ENCODE results near the gene NRXN3.

Gene NRXN3

DNA sequence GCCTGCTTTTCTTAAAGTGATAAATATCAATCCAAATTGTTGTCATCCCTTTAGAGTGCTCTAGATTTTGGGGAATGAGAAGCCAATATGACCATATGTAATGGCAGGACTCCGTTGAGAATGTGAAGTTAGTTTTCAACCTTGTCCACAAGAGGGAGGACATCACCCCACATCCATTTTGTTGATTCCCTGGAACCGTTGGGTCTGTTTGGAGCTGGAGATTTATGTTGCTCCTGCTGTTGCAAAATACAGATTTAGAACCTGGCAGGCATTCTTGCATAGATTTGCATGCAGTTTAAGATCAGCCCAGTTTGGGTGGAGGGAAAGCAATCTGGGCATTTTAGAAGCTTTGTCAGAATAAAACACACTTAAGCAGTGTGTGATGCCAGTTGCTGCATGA lies 620.1 kb downstream of the NRXN3 start:
- no peaks in the 10 kb centered on the region for H3K9me3 ChIP-seq (ENCODE audit: control insufficient read depth, low read length)
- no peak overlapping the region for H3K9ac ChIP-seq (ENCODE audit: low read length)
- no peak overlapping the region for H3K4me3 ChIP-seq (ENCODE audit: low read length)
- H3K4me1 ChIP-seq (ENCODE audit: control insufficient read depth, insufficient read depth, low read length), result no peaks in the 10 kb centered on the region
- H3K27me3 ChIP-seq (ENCODE audit: control insufficient read depth, insufficient read depth, low read length), result no peaks in the 10 kb centered on the region
- H3K36me3 ChIP-seq (ENCODE audit: control insufficient read depth, insufficient read depth, low read length), result no peaks in the 10 kb centered on the region

DNA sequence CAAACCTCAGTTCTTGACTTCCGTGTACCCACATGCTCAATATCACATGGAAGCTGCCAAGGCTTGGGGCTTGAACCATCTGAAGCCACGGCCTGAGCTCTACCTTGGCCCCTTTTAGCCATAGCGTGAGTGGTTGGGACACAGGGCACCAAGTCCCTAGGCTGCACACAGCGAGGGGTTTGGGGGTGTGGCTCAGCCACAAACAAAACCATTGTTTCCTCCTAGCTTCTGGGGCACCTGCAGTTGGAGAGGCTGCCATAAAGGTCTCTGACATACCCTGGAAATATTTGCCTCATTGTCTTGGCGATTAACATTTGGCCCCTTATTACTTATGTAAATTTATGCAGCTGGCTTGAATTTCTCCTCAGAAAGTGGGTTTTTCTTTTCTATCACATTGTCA lies 628.6 kb downstream of the NRXN3 start:
- no peaks in the 10 kb centered on the region for H3K4me1 ChIP-seq (ENCODE audit: control insufficient read depth, insufficient read depth, low read length)

DNA sequence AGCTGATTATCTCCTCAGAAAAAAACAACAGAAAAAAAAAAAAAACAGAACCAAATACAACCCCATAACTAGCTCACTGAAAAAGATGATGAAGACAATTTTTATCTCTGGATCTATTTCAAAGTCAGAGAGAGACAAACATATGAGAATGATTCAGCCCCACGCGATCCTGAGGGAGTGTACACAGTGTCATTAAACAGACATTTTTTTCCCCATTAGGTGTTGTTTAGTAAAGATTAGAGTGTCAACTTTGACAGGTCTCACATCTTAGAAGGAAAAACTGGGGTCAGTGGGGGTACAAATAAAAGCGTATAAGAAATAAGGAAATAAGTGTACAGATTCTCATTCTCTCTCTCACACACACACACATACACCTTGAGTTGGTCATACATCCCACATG lies 635.4 kb downstream of the NRXN3 start:
- H3K27me3 ChIP-seq (ENCODE audit: control insufficient read depth, insufficient read depth, low read length), result no peaks in the 10 kb centered on the region
- no peaks in the 10 kb centered on the region for H3K9me3 ChIP-seq (ENCODE audit: control insufficient read depth, low read length)
- H3K4me3 ChIP-seq (ENCODE audit: low read length), result no peak overlapping the region
- no peaks in the 10 kb centered on the region for H3K36me3 ChIP-seq (ENCODE audit: control insufficient read depth, insufficient read depth, low read length)
- no peaks in the 10 kb centered on the region for H3K4me1 ChIP-seq (ENCODE audit: control insufficient read depth, insufficient read depth, low read length)
- H3K9ac ChIP-seq (ENCODE audit: low read length), result no peak overlapping the region

More for the DNA sequence above, 628.6 kb downstream of the NRXN3 start:
- Histone ChIP-seq H3K36me3 (ENCODE audit: control insufficient read depth, insufficient read depth, low read length) (no peaks in the 10 kb centered on the region), H3K27me3 (ENCODE audit: control insufficient read depth, insufficient read depth, low read length) (no peaks in the 10 kb centered on the region), H3K9ac (ENCODE audit: low read length) (no peak overlapping the region), H3K4me3 (ENCODE audit: low read length) (no peak overlapping the region), H3K9me3 (ENCODE audit: control insufficient read depth, low read length) (no peaks in the 10 kb centered on the region)

DNA sequence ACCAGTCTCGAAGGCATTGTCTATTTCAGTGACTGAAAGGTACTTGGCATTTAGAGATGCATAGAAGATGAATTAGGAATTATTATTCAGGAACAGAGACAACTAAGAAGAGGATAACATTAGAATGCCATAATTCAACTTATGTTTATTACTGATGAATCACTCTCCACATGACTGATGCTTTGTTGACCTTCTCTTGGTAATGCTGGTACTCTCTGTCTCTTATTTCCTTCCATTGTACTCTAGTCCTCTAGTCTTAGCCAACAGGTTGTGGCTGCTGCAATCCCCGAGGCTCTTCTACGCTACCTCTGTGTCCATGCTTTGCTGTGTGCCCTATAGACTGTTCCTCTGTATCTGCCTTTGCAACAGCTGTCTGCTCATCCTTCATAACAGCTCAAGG lies 652.9 kb downstream of the NRXN3 start:
- H3K4me3 ChIP-seq (ENCODE audit: low read length), result no peak overlapping the region
- H3K4me1 ChIP-seq (ENCODE audit: control insufficient read depth, insufficient read depth, low read length), result no peaks in the 10 kb centered on the region
- H3K9me3 ChIP-seq (ENCODE audit: control insufficient read depth, low read length), result no peaks in the 10 kb centered on the region
- H3K27me3 ChIP-seq (ENCODE audit: control insufficient read depth, insufficient read depth, low read length), result no peaks in the 10 kb centered on the region
- no peak overlapping the region for H3K9ac ChIP-seq (ENCODE audit: low read length)
- no peaks in the 10 kb centered on the region for H3K36me3 ChIP-seq (ENCODE audit: control insufficient read depth, insufficient read depth, low read length)

DNA sequence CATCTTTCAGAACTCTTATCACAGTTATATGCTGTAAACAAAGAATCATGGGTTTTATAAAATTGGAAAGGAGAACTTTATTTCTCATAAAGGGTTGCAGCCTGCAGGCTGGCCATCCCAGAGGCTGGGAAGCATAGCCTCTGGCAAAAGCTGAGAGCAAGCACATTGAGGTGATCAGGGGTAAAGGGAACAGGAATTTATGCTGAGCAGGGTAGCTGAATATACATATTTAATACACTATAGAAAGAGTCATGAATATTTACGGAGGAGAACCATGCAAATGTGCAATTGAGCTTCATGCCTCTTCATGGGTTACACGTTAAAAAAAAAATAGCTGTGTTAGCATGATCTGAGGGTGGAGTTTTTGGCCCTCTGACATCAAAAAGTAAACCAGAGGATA lies 653.3 kb downstream of the NRXN3 start:
- Histone ChIP-seq H3K9ac (ENCODE audit: low read length) (no peak overlapping the region), H3K4me1 (ENCODE audit: control insufficient read depth, insufficient read depth, low read length) (no peaks in the 10 kb centered on the region), H3K27me3 (ENCODE audit: control insufficient read depth, insufficient read depth, low read length) (no peaks in the 10 kb centered on the region), H3K4me3 (ENCODE audit: low read length) (no peak overlapping the region), H3K9me3 (ENCODE audit: control insufficient read depth, low read length) (no peaks in the 10 kb centered on the region), H3K36me3 (ENCODE audit: control insufficient read depth, insufficient read depth, low read length) (no peaks in the 10 kb centered on the region)

DNA sequence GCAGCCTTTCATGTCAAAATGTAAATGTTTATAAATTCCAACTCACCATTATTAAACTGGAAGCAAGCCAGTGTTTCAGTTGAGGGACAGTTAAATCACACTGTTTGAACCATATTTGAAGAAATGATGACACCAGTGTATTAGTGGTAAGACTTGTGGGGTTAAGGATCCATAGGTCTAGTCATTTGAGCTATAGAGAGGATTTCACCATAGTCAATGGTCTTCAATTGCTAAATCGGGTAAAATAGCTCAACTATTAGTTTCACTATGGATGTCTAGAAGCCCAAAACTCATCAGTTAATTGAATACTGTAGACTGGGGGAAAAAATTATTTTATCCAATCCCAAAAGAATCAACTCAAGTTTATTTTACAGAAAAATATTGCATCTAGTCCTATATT lies 659.1 kb downstream of the NRXN3 start:
- no peaks in the 10 kb centered on the region for H3K36me3 ChIP-seq (ENCODE audit: control insufficient read depth, insufficient read depth, low read length)
- H3K9me3 ChIP-seq (ENCODE audit: control insufficient read depth, low read length), result no peaks in the 10 kb centered on the region
- H3K27me3 ChIP-seq (ENCODE audit: control insufficient read depth, insufficient read depth, low read length), result no peaks in the 10 kb centered on the region
- H3K4me1 ChIP-seq (ENCODE audit: control insufficient read depth, insufficient read depth, low read length), result no peaks in the 10 kb centered on the region
- no peak overlapping the region for H3K4me3 ChIP-seq (ENCODE audit: low read length)
- no peak overlapping the region for H3K9ac ChIP-seq (ENCODE audit: low read length)

DNA sequence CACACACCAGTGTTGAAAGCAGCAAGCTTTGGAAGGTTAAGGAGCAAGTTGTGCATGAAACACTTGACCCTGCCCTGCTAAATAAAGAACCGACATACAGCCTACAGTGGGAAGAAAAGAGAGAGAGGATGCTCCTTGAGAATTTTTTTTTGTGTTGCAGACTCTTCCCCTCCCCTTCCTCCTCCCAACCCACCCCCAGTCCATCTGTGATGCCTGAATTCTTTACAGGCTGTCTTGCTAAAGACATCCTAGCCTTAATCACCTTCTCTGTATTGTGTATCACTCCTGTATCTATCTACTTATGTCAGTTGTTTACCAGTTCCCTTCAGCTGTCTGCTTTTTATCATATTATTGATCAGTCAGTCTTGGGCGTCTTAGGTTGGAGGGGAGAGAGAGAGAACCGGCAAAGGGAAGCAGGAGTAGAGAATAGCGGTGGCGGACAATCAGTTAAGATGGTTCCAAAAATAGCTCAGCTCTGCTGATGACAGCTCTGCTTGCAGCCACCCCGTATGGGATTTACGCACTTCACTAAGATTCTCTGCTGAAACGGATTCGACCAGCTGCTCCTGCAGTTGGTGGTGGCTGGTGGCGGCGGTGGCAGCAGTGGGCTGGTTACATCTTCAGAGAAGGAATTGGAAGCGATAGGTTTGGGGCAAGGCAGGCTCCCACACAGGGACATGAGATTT lies 664.7 kb downstream of the NRXN3 start:
- no peaks in the 10 kb centered on the region for H3K9me3 ChIP-seq (ENCODE audit: control insufficient read depth, low read length)
- no peaks in the 10 kb centered on the region for H3K27me3 ChIP-seq (ENCODE audit: control insufficient read depth, insufficient read depth, low read length)
- no peak overlapping the region for H3K9ac ChIP-seq (ENCODE audit: low read length)
- no peak overlapping the region for H3K4me3 ChIP-seq (ENCODE audit: low read length)
- no peaks in the 10 kb centered on the region for H3K36me3 ChIP-seq (ENCODE audit: control insufficient read depth, insufficient read depth, low read length)
- H3K4me1 ChIP-seq (ENCODE audit: control insufficient read depth, insufficient read depth, low read length), result no peaks in the 10 kb centered on the region

DNA sequence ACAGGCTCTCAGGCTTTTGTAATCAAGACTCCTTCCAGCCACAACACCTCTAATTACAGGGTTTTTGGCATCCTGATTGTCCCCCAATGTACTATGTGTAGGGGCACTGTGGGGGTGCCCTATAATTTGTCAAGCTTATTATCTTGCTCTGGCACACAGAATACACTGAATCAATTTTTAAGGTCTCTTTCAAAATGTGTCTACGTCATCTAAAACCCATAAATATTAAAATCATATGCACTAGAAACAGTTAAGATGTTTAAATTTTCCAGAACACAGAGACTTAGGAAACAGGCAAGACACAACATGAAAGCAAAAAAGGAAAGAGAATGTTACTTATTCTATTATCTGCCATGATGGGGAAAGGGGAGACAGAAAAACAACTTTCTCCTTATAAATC lies 665.7 kb downstream of the NRXN3 start:
- Histone ChIP-seq H3K36me3 (ENCODE audit: control insufficient read depth, insufficient read depth, low read length) (no peaks in the 10 kb centered on the region), H3K9me3 (ENCODE audit: control insufficient read depth, low read length) (no peaks in the 10 kb centered on the region), H3K27me3 (ENCODE audit: control insufficient read depth, insufficient read depth, low read length) (no peaks in the 10 kb centered on the region), H3K9ac (ENCODE audit: low read length) (no peak overlapping the region), H3K4me1 (ENCODE audit: control insufficient read depth, insufficient read depth, low read length) (no peaks in the 10 kb centered on the region), H3K4me3 (ENCODE audit: low read length) (no peak overlapping the region)

DNA sequence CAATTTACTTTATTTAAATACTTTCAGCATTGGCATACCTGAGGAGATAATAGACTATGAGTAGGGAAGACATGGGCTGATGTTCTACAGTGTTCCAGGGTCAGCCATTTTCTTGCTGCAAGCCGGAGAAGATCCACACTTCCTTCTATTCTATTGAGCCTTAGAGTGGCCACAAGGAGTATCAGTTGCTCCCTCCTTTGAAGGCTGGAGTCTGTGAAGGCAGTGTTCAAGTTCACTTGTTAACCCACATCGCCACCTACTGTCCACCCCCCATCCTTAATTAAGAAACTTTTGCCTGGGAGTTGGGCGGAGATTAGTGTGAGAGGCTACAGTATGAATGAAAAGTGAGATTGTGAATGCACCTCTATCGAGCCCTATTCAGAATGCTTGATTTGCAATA lies 666.6 kb downstream of the NRXN3 start:
- Histone ChIP-seq H3K9me3 (ENCODE audit: control insufficient read depth, low read length) (no peaks in the 10 kb centered on the region), H3K4me3 (ENCODE audit: low read length) (no peak overlapping the region), H3K9ac (ENCODE audit: low read length) (no peak overlapping the region), H3K27me3 (ENCODE audit: control insufficient read depth, insufficient read depth, low read length) (no peaks in the 10 kb centered on the region), H3K4me1 (ENCODE audit: control insufficient read depth, insufficient read depth, low read length) (no peaks in the 10 kb centered on the region), H3K36me3 (ENCODE audit: control insufficient read depth, insufficient read depth, low read length) (no peaks in the 10 kb centered on the region)

DNA sequence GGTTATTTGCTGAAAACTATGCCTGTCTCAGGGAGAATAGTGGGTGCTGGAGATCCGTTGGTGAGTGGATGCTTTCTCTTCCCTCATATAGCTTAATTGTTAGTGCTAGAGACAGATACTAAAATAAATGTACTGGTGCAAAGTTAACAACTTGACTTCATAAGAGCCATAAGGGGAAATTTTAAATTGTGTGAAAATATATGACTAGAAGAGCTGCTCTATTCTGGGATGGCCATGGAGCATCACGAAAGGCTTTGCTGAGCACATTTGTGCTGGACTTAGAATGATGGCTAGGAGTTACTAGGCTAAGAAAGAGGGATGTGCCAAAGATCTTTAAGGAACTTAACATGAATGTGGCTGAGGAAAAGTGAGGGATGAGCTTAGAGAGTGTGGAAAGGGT lies 668.8 kb downstream of the NRXN3 start:
- Histone ChIP-seq H3K4me1 (ENCODE audit: control insufficient read depth, insufficient read depth, low read length) (no peaks in the 10 kb centered on the region), H3K36me3 (ENCODE audit: control insufficient read depth, insufficient read depth, low read length) (no peaks in the 10 kb centered on the region), H3K27me3 (ENCODE audit: control insufficient read depth, insufficient read depth, low read length) (no peaks in the 10 kb centered on the region), H3K9me3 (ENCODE audit: control insufficient read depth, low read length) (no peaks in the 10 kb centered on the region), H3K4me3 (ENCODE audit: low read length) (no peak overlapping the region), H3K9ac (ENCODE audit: low read length) (no peak overlapping the region)

DNA sequence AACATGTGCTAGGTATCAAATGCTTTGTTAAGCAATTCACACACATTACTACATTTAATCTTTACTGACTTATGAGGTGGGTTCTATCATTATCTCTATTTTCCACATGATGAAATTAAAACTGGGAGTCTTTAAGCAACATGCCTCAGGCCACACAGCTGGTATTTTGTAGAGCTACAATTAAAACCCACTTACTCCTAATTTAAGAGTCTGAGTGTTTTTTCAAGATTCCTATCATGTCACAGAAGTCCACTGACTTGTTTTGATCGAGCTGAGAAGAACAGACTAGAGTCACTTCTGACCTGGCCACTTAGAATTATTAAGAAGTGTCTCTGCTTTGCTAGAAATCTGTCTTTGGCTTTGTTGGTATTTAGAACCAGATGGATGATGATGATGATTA lies 670.7 kb downstream of the NRXN3 start:
- H3K4me1 ChIP-seq (ENCODE audit: control insufficient read depth, insufficient read depth, low read length), result no peaks in the 10 kb centered on the region
- H3K9ac ChIP-seq (ENCODE audit: low read length), result no peak overlapping the region
- H3K9me3 ChIP-seq (ENCODE audit: control insufficient read depth, low read length), result no peaks in the 10 kb centered on the region
- H3K36me3 ChIP-seq (ENCODE audit: control insufficient read depth, insufficient read depth, low read length), result no peaks in the 10 kb centered on the region
- H3K27me3 ChIP-seq (ENCODE audit: control insufficient read depth, insufficient read depth, low read length), result no peaks in the 10 kb centered on the region
- H3K4me3 ChIP-seq (ENCODE audit: low read length), result no peak overlapping the region

DNA sequence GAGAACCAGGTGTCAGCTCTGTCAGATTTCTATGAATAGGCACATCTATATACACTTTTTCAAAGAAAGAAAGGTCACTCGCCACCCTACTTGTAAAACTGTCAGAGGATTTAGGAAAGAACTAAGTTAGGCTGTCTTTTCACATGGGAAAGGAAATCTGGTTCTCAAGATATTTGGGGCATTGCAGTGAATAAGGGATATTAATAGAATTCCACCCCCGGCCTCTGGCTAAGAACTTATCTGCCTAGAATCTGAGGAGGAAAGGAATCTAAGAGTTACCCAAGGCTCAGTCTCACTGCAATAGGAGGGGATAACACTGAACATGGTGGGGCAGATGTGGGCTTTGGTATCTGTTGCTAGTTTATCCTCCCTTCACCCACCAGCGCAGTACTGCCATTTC lies 677.6 kb downstream of the NRXN3 start:
- Histone ChIP-seq H3K9ac (ENCODE audit: low read length) (no peak overlapping the region), H3K4me1 (ENCODE audit: control insufficient read depth, insufficient read depth, low read length) (no peaks in the 10 kb centered on the region), H3K36me3 (ENCODE audit: control insufficient read depth, insufficient read depth, low read length) (no peaks in the 10 kb centered on the region), H3K9me3 (ENCODE audit: control insufficient read depth, low read length) (no peaks in the 10 kb centered on the region), H3K27me3 (ENCODE audit: control insufficient read depth, insufficient read depth, low read length) (no peaks in the 10 kb centered on the region), H3K4me3 (ENCODE audit: low read length) (no peak overlapping the region)

DNA sequence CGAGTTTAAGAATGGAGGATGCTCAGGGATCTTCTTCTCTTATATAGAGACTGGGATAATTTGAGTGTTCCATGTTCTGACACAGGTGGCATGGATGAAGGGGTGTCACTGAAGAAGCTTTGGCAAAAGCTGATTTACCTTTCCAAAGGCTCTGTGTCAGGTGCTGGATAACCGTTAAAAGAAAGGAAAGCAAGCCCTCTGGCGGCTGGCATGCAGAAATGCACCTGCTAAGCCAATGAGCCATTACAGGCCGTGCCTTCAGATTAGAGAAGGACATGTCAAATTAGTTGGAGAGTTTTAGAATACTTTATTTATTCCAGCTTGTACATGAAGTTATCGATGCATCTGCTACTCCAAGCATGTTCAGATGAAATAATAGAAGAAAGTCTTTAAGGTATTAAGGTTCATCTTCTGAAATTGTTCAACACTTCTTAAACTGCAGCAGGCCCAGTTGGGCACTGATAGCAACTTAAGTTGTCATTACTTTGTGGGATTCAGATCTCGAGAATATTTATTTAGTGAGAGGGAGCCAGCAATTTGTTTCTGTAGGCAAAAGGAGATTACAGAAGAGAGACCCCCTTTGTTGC lies 678.2 kb downstream of the NRXN3 start:
- H3K27me3 ChIP-seq (ENCODE audit: control insufficient read depth, insufficient read depth, low read length), result no peaks in the 10 kb centered on the region
- H3K36me3 ChIP-seq (ENCODE audit: control insufficient read depth, insufficient read depth, low read length), result no peaks in the 10 kb centered on the region
- no peaks in the 10 kb centered on the region for H3K4me1 ChIP-seq (ENCODE audit: control insufficient read depth, insufficient read depth, low read length)
- no peaks in the 10 kb centered on the region for H3K9me3 ChIP-seq (ENCODE audit: control insufficient read depth, low read length)
- H3K9ac ChIP-seq (ENCODE audit: low read length), result no peak overlapping the region
- H3K4me3 ChIP-seq (ENCODE audit: low read length), result no peak overlapping the region

All from mucosa of stomach (tissue), 1 donor.